Measurements from ENCODE around the gene CAMK1D. TPM values are rescaled to one million over a fixed set of nuclear protein-coding genes. Genes with fewer than 3 reads are reported as not detected.

The CAMK1D gene
- total RNA-seq, 2 experiments from 2014 or later, result 19.0 to 25.6 TPM

DNA sequence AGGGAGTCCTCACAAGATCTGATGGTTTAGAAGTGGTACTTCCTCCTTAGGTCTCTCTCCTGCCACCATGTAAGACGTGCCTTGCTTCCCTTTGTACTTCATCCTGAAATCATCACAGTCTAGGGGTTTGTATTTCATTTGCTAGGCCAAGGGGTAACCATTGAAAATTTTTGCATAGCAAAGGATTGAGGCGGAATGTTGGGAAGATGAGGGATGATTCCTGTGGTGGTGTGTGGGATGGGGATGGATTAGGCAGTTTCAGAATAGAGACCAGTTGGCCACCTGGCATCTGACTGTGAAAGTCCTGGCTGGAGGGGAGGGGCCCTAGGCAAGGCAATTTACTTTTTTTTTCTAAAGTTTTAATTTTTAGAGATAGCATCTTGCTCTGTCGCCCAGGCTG, 222.9 kb downstream of the CAMK1D start:
- CTCF ChIA-PET (ENCODE audit: unreplicated experiment), result no interaction called here
- no TSS peak for BruUV-seq (replicated peaks)
- Histone ChIP-seq H3K9me3 (ENCODE audit: low read length) (peaks cover 10% of the 10 kb centered on the region; the same call in 1 of the 2 replicates), H3K27ac (ENCODE audit: low read depth, low read length, poor library complexity, severe bottlenecking) (no peak overlapping the region), H3K36me3 (ENCODE audit: insufficient read depth, low read length) (peaks cover 5% of the 10 kb centered on the region; the same call in 1 of the 2 replicates), H3K4me1 (ENCODE audit: insufficient read depth, low read length, poor library complexity, severe bottlenecking) (no peaks in the 10 kb centered on the region), H3K79me2 (ENCODE audit: insufficient read depth, low read depth, low read length) (no peaks in the 10 kb centered on the region), H3K9me2 (ENCODE audit: insufficient read depth, low read length) (no peaks in the 10 kb centered on the region), H3K4me3 (ENCODE audit: low read depth, low read length, poor library complexity, severe bottlenecking) (no peak overlapping the region), H4K20me1 (ENCODE audit: insufficient read depth, low read length) (no peaks in the 10 kb centered on the region), H2AFZ (ENCODE audit: low read length) (no peak overlapping the region), H3K4me2 (ENCODE audit: low read length) (no peak overlapping the region)
- POLR2A ChIA-PET, result interaction anchor here (1.0 kb wide), 1 partner anchor 8 kb away, joined by 3 read pairs; no protein-coding TSS in a partner anchor
- intact Hi-C loops (cut with micrococcal nuclease; ENCODE audit: unreplicated experiment), result no loop called here
- TF ChIP-seq EZH2phosphoT487 (IDR thresholded peaks at IDR 0.05; ENCODE audit: borderline replicate concordance, low read depth, low read length) (no peak), CTCF (conservative IDR thresholded peaks at IDR 0.05; ENCODE audit: low read length) (no peak)
- DNase-seq (ENCODE audit: low spot score), result no peak

- intact Hi-C loops (cut with micrococcal nuclease; ENCODE audit: unreplicated experiment), result no loop called here
- H3K4me1 ChIP-seq (ENCODE audit: insufficient read depth, low read length, poor library complexity, severe bottlenecking), result no peaks in the 10 kb centered on the region
- H4K20me1 ChIP-seq (ENCODE audit: insufficient read depth, low read length), result no peaks in the 10 kb centered on the region
- no peak overlapping the region for H3K4me3 ChIP-seq (ENCODE audit: low read depth, low read length, poor library complexity, severe bottlenecking)
- H3K27ac ChIP-seq (ENCODE audit: low read depth, low read length, poor library complexity, severe bottlenecking), result no peak overlapping the region
- H3K9me2 ChIP-seq (ENCODE audit: insufficient read depth, low read length), result no peaks in the 10 kb centered on the region
- ChIA-PET POLR2A (no interaction called here), CTCF (ENCODE audit: unreplicated experiment) (no interaction called here)
- H3K36me3 ChIP-seq (ENCODE audit: insufficient read depth, low read length), result peaks cover 5% of the 10 kb centered on the region; the same call in 1 of the 2 replicates
- H2AFZ ChIP-seq (ENCODE audit: low read length), result no peak overlapping the region
- peaks cover 3% of the 10 kb centered on the region; the same call in 1 of the 2 replicates for H3K9me3 ChIP-seq (ENCODE audit: low read length)
- TF ChIP-seq EZH2phosphoT487 (IDR thresholded peaks at IDR 0.05; ENCODE audit: borderline replicate concordance, low read depth, low read length) (no peak), CTCF (conservative IDR thresholded peaks at IDR 0.05; ENCODE audit: low read length) (no peak)
- H3K79me2 ChIP-seq (ENCODE audit: insufficient read depth, low read depth, low read length), result no peaks in the 10 kb centered on the region
- BruUV-seq (replicated peaks), result no TSS peak
- DNase-seq (ENCODE audit: low spot score), result no peak
- H3K4me2 ChIP-seq (ENCODE audit: low read length), result no peak overlapping the region
Measured at GRCh38 chr10:12577610-12578009, 228.3 kb downstream of the CAMK1D start.

- H3K4me3 ChIP-seq (ENCODE audit: low read depth, low read length, poor library complexity, severe bottlenecking), result no peak overlapping the region
- DNase-seq (ENCODE audit: low spot score), result no peak
- intact Hi-C loops (cut with micrococcal nuclease; ENCODE audit: unreplicated experiment), result no loop called here
- no peak overlapping the region for H3K4me2 ChIP-seq (ENCODE audit: low read length)
- no peak overlapping the region for H3K27ac ChIP-seq (ENCODE audit: low read depth, low read length, poor library complexity, severe bottlenecking)
- no peaks in the 10 kb centered on the region for H3K4me1 ChIP-seq (ENCODE audit: insufficient read depth, low read length, poor library complexity, severe bottlenecking)
- peaks cover 5% of the 10 kb centered on the region; the same call in 1 of the 2 replicates for H3K36me3 ChIP-seq (ENCODE audit: insufficient read depth, low read length)
- ChIA-PET CTCF (ENCODE audit: unreplicated experiment) (no interaction called here), POLR2A (interaction anchor here (0.7 kb wide), 1 partner anchor 13 kb away, joined by 3 read pairs; no protein-coding TSS in a partner anchor)
- H3K9me3 ChIP-seq (ENCODE audit: low read length), result peaks cover 9% of the 10 kb centered on the region; the same call in 1 of the 2 replicates
- H2AFZ ChIP-seq (ENCODE audit: low read length), result no peak overlapping the region
- H4K20me1 ChIP-seq (ENCODE audit: insufficient read depth, low read length), result no peaks in the 10 kb centered on the region
- no peaks in the 10 kb centered on the region for H3K9me2 ChIP-seq (ENCODE audit: insufficient read depth, low read length)
- BruUV-seq (replicated peaks), result no TSS peak
- TF ChIP-seq EZH2phosphoT487 (IDR thresholded peaks at IDR 0.05; ENCODE audit: borderline replicate concordance, low read depth, low read length), result no peak
- no peak for TF ChIP-seq CTCF (conservative IDR thresholded peaks at IDR 0.05; ENCODE audit: low read length)
- no peaks in the 10 kb centered on the region for H3K79me2 ChIP-seq (ENCODE audit: insufficient read depth, low read depth, low read length)
Measured at GRCh38 chr10:12579954-12580858, 230.9 kb downstream of the CAMK1D start.

All from OCI-LY7 (cell line).